ELR (cell line): ENCODE data around the gene EPS15.
"Not testable (repeated sequence)": the region's sequence is repeated elsewhere in the genome, so short reads cannot be mapped to it uniquely, and the experiment has no call there.

Source experiments
- DNase-seq: peaks from one replicate; pipeline ENCODE4 v3.0.0-alpha.2; 2015; ENCODE audit warnings: low read depth

Gene EPS15

GRCh38 chr1:51331206-51332100, 187.6 kb downstream of the EPS15 start:
- peak; percentile 70 for DNase-seq

GRCh38 chr1:51330331-51331201, 188.5 kb downstream of the EPS15 start, which contains the start of gene TTC39A:
Gene TTC39A (minus strand): TSS chr1:51330562. CDS start chr1:51330477, 85 bp downstream.
- no peak for DNase-seq

GRCh38 chr1:51329443-51330325, 189.4 kb downstream of the EPS15 start:
- DNase-seq: no peak

DNA sequence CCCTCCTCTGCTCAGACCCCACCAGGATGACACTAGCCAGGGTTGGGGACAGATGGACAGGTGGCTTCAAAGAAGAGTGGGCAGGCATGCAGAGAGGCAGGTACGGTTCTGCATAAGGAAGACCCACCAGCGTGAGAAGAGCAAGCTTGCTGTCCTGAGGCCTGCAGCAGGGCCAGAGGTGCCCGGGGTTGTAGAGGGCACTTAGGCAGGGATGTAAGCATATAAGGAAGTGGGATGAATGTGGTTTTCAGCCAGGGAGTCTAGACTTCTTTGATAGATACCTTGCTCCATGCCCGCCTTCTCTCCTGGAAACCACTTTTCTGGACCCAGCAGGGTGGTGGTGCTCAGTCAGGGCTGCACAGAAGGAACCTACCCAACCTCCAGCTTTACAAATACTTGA, 190.1 kb downstream of the EPS15 start:
- no peak for DNase-seq

DNA sequence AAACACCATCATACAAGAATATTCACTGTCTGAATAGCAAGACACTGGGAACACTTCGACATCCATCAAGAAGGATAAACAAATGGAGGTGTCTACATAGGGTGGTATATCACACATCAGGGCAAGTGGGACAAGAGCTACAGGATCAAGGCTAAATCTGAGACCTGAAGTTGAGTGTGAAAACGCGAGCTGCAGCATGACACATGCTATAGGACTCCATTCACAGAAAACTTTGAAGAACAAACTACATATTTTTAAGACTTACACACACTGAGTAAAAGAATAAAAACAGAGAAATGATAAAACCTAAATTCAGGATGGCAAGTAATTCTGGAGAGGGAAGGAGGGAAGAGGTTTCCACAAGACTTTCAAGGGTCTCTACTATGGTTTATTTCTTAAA, 190.8 kb downstream of the EPS15 start:
- peak; percentile 49 for DNase-seq

GRCh38 chr1:51327386-51327785, 191.7 kb downstream of the EPS15 start:
- peak; percentile 32 for DNase-seq

- DNase-seq: no peak
Measured at GRCh38 chr1:51326839-51327238, 192.2 kb downstream of the EPS15 start.

GRCh38 chr1:51325878-51326755, 192.9 kb downstream of the EPS15 start:
- DNase-seq: no peak

GRCh38 chr1:51325391-51325790, 193.7 kb downstream of the EPS15 start:
- no peak for DNase-seq

DNA sequence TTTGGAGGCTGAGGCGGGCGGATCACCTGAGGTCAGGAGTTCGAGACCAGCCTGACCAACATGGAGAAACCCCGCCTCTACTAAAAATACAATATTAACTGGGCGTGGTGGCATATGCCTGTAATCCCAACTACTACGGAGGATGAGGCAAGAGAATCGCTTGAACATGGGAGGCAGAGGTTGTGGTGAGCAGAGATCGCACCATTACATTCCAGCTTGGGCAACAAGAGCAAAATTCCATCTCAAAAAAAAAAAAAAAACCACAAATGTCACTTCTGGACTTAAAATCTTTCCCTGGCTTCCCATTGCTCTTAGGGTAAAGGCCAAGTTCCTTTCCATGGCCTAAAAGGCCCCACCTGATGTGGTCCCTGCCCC, 194.1 kb downstream of the EPS15 start:
- DNase-seq: not testable (repeated sequence)

DNA sequence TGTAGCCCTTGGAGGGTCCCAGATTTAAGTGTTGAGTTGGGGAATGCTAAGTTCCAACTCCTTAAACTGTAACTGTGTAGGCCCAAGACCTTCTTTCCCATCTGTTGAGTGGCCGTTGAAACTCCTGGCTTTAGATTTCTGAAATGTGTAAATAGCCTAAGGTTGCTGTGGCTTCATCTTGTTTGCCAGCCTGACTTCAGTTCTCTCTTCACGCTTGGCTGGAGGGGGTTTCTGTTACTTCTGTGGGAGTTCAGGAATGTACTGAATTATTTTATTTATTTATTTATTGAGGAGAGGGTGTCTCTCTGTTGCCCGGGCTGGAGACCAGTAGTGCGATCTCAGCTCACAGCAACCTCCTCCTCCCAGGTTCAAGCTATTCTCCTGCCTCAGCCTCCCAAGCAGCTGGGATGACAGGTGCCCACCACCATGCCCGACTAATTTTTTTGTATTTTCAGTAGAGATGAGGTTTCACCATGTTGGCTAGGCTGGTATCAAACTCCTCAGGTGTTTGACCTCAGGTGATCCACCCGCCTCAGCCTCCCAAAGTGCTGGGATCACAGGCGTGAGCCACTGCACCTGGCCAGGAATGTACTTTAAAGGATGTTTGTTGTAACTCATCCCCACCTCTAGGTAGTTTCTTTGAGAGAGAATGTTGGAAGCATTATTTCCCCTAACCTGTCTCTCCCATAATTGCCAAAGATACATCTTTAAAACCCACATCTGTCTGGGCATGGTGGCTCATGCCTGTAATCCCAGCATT, 194.6 kb downstream of the EPS15 start:
- DNase-seq: no peak

DNA sequence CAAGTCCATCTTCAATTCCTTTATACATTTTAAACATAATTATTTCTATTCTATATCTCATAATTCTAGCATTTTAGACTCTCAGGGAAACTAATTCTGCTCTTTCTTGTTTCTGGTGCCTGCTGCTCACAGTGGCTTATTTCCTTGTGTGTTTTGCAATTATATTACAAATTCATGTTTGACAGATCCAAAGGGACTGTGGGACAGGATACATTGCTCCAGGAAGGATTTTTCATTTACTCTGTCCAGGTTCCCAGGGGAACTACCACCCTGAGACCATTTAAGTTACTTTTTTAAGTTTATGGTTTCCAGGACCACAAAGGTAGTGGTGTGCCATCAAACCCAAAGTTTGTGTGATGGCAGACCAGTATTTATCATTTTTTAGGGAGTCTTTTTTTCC, 195.3 kb downstream of the EPS15 start:
- DNase-seq: no peak

DNA sequence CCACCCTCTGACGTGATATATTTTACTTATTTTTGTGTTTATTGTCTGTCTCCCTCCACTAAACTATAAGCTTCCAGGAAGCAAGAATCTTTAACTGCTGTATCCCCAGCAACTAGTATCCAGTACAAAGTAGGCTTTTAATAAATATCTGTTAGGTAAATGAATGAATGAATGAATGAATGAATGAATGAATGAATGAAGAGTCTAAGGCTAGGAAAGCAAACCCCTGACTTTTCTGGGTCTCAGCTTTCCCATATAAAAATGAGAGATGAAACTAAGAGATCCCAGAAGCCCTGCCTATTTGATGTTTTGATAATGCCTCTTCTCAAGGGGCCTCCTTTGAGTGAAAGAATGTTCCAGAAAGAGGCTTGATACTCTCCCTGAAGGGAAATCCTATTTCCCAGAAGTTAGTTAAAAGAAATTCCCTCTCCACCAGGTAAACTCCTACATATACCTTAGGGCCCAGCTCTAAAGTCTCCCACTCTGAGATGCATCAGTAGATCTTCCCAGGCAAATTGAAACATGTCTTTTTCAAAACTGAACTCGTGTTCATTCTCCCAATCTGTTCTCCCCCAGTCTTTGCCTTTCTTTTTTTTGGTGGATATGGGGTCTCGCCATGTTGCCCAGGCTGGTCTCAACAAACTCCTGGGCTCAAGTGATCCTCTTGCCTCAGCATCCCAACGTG, 196.5 kb downstream of the EPS15 start:
- no peak for DNase-seq

DNA sequence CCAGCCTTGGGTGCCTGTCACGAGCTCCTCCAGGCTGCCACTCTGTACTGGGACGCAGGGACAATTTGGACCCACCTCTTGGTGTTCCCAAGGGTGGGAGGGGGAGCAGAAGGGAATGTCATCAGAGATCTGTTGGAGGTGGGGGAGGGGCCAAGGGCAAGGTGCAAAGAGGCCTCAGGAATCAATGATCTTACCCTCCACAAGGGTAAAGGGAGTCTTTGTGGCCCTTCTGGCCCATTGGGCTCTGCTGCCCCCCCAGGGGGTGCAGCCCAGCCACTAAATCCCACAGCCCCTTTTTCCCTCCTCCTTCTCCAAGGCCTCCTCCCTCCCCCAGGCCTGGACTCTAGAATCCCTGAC, 197.2 kb downstream of the EPS15 start:
- DNase-seq: no peak

DNA sequence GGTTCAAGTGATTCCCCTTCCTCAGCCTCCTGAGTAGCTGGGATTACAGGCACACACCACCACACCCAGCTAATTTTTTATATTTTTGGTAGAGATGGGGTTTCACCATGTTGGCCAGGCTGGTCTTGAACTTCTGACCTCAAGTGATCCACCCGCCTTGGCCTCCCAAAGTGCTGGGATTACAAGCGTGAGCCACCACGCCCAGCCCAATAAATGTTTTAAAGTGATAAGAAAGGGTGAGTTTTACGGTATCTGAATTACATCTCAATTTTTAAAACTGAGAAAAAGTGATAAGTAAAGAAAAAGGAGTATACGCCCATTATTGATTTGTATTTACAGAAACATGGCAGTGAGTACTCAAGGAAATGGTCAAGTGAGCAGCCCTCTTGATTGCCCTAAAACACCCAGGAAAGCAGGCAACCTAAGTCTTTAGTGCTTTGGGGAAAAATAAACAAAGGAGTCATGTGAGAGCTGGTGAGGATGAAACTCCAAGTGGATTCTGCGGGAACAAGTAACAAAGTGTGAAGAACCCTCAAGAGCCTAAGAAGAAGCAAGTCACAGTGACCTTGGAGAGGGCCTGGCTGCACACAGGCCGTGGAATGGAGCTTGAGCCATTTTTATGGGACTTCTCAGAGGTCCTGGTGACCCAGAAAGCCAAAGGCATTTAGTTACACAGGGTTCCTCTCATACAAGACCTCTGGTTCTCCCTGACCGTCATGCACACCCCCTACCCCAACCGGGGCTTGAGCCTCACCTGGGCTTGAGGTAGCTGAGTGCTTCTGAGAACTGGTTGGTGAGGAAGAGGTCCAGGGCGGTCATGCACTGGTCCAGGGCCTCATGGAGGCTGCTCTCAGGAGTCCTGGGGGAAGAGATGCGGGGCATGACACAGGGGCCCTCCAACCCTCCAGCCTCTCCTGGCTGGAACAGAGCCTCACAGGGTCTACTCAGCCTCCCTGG, 197.8 kb downstream of the EPS15 start:
- DNase-seq: no peak

DNA sequence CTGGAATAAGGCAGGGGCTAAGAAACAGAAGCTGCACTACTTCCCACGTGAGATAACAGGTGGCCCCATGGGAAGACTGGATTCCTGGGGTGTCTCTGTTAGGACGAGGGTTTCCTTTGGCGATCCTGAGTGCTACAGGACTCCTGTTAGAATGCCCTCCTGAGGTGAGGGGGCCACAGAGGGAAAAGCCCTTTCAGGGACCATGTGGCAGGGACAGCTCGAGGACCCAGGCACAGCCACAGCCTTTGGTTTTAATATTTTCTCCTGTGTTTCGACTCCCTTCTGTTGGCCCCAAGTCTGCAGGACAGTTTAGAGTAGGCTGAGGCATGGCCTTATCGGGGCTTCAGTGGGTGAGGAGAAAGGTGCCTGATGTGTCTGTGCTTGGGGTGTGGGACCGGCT, 201.3 kb downstream of the EPS15 start:
- DNase-seq: no peak

DNA sequence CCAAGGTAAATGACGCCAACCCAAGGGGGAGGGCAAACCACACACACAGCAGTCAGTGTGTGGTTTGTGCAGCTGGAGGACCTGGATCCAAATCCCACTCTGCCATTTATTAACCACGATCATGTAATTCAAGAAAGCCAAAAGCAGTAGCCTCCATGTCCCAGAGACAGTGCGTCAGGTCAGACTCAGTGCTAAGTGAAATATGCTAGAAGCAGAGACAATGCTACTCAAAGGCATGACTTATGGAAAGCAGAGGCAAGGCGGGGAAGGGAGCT, 202.3 kb downstream of the EPS15 start:
- no peak for DNase-seq

DNA sequence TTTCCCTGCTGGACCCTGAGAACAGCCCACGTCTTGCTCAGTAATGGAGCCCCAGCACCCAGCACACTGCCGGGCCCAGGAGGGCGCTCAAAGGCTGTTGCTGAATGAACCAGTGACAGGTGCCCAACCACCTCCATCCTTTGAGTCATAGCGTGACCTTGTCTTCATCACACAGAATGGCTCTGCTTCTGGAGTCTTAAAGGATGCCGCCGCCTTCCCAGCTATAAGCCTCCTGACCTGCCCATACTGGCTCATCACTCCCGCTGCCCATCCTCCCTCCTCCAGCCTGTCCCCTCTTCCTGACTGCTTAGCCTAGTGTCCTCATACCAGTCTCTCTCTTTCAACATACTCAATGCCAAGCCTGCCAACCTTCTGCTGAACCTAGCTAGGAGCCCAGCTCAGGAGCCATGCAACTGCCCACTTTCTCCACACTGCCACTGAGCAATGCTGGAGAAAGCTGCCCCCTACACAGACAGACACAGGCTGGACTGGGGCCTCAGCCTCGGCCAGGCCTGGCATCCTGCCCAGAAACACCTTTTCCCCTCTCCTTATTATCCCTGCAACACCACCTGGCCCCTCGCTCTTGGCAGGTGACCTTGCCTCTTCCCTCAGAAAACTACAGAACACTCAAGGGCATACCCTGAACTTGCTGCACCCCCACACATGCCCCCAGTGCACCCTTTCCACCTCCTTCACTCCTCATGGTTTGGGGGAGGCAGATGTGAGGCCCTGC, 202.8 kb downstream of the EPS15 start:
- no peak for DNase-seq
